ENCODE data around the gene SART1.

DNA sequence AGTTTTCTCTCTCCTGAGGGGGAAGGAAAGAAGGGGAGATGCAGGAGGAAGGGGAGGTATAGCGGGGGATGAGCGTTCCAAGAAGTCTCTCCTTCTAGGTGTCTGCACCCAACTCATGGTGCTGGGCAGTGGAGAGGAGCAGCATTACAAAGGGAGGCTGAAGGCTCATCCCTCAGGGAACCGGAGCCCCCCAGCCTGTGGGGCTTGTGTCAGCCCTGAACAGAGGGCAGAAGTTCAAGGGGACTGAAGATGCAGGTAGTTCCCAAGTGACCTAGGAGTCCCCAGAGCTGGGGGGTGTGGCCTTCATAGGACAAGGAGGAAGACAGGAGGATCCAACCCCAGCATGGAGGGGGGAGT is 44.5 kb upstream of the SART1 start:
- TF ChIP-seq POLR2A (IDR thresholded peaks at IDR 0.05; ENCODE audit: low read length) (no peak), GATA1 (IDR thresholded peaks at IDR 0.05; ENCODE audit: low read depth, low read length) (no peak)
